Right lobe of liver (tissue), 6 donors: ENCODE data around the gene SIGMAR1. TPM values are rescaled to one million over a fixed set of nuclear protein-coding genes. Genes with fewer than 3 reads are reported as not detected.

Experiments used
- ATAC-seq, 4 donors: fragments of 200-7000 bp; cut with Tn5 transposase; one replicate each; pipeline ENCODE4 v1.9.1; 2020; ENCODE audit warnings: mild to moderate bottlenecking in 4 of 4, moderate library complexity in 4 of 4
- DNase-seq, 3 donors: peaks; one replicate each; pipeline ENCODE4 v3.0.0-alpha.2; 2020
- H3K27ac ChIP-seq, 3 donors: fragments of 200-600 bp; one replicate each; pipeline ENCODE4 v1.8.0; 2022
- H3K27me3 ChIP-seq, 2 donors: fragments of 200-600 bp; one replicate each; pipeline ENCODE4 v1.8.0; 2022
- H3K36me3 ChIP-seq, 4 donors: fragments of 200-600 bp; sonication (generic) in 1 of 4; one replicate each; pipeline versions ENCODE4 v1.5.1 to v1.8.0; 2017 to 2022; ENCODE audit warnings: control low read depth in 1 of 4
- H3K4me1 ChIP-seq, 4 donors: fragments of 200-600 bp; sonication (generic) in 1 of 4; one replicate each; pipeline versions ENCODE4 v1.5.1 to v1.8.0; 2017 to 2022; ENCODE audit warnings: control low read depth in 1 of 4
- H3K4me3 ChIP-seq, 3 donors: fragments of 200-600 bp; one replicate each; pipeline ENCODE4 v1.8.0; 2022
- H3K9me3 ChIP-seq, 4 donors: fragments of 200-600 bp; sonication (generic) in 1 of 4; one replicate each; pipeline versions ENCODE4 v1.5.1 to v1.8.0; 2017 to 2022; ENCODE audit warnings: control low read depth in 1 of 4
- POLR2A ChIP-seq: fragments of 450-650 bp; IDR thresholded peaks from one replicate; pipeline ENCODE4 v1.6.1; 2017; ENCODE audit warnings: antibody characterized with exemption, mild to moderate bottlenecking
- WGBS: methylation state at CpG from one replicate; pipeline ENCODE4 v1.1.6; 2018; ENCODE audit warnings: low coverage, low lambda C conversion rate; ENCODE audit not compliant: insufficient coverage; ENCODE audit errors: missing lambda C conversion rate; 5-methylcytosine and 5-hydroxymethylcytosine counted together
- intact Hi-C, 2 donors: fragments of 100-400 bp; cut with DNase I; formaldehyde crosslinking; loops; one replicate each; pipeline versions ENCODE4 v1.11.2 to v1.14.1; 2022
- total RNA-seq, 6 experiments: library from RNA; depleted of rRNA in 2 of 6; stranded (reverse); fragments of >200 nt in 2 of 6; fragmentation: NEBNext Ultra II Directional in 3 of 6; extraction: Animal tissue kit (Norgen Biotek cat#: 25700) in 3 of 6; gene quantifications; one replicate each; pipeline versions ENCODE4 v1.1.0 to v1.2.4, GENCODE V29; 2016 to 2023
- TF ChIP-seq, protein P1 (sequence below), 4 donors: fragments of 200-600 bp in 3 of 4; fragments of 450-650 bp in 1 of 4; IDR thresholded peaks; one replicate each; pipeline versions ENCODE4 v1.5.1 to v1.8.0; 2016 to 2022; ENCODE audit warnings: antibody characterized with exemption in 4 of 4, mild to moderate bottlenecking in 2 of 4
- donor health status: DM: no; HTN: yes; CAD: no.
- donor health status: DM: no; HTN: no; CAD: no.
- donor health status: DM: no; HTN: no; CAD: no.
- donor health status: DM: no; HTN: yes; CAD: no.
- donor health status: DM: no; HTN: yes; CAD: no.

The SIGMAR1 gene
- total RNA-seq, 6 experiments from 2014 or later = 69.3 to 237 (median 123) TPM

DNA sequence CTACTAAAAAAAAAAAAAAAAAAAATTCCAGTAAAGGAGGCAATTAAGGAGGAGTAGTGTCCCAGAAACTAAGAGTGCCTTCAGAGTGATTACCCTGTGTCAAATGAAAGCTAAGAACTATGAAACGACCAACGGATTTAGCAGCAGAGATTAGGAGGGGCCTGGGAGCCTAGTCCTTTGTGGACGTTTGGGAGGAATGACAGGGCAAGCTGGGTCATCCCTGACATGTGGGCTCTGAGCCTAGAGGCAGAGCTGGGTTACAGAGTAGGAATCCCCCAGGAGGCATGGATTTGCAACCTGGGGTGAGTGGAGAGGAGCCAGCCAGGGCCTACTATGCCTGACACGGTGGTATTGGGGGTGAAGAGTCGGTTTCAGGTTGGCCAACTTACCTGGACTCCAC is 4.4 kb downstream of the SIGMAR1 start:
- peaks cover 0 to 6% (median 0%) of the 10 kb centered on the region in 4 donors for H3K36me3 ChIP-seq
- no peaks in the 10 kb centered on the region for H3K9me3 ChIP-seq
- TF ChIP-seq POLR2A = no peak
- TF ChIP-seq, protein P1, sequence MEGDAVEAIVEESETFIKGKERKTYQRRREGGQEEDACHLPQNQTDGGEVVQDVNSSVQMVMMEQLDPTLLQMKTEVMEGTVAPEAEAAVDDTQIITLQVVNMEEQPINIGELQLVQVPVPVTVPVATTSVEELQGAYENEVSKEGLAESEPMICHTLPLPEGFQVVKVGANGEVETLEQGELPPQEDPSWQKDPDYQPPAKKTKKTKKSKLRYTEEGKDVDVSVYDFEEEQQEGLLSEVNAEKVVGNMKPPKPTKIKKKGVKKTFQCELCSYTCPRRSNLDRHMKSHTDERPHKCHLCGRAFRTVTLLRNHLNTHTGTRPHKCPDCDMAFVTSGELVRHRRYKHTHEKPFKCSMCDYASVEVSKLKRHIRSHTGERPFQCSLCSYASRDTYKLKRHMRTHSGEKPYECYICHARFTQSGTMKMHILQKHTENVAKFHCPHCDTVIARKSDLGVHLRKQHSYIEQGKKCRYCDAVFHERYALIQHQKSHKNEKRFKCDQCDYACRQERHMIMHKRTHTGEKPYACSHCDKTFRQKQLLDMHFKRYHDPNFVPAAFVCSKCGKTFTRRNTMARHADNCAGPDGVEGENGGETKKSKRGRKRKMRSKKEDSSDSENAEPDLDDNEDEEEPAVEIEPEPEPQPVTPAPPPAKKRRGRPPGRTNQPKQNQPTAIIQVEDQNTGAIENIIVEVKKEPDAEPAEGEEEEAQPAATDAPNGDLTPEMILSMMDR (IDR thresholded peaks at IDR 0.05) = no peak
- H3K27me3 ChIP-seq = no peaks in the 10 kb centered on the region
- no peak overlapping the region for H3K4me3 ChIP-seq
- intact Hi-C loops = no loop called here
- no peak for ATAC-seq
- 30% methylated on average over 5 of the region's 5 CpGs for WGBS
- DNase-seq = no peak
- H3K27ac ChIP-seq = no peak overlapping the region
- H3K4me1 ChIP-seq = peaks cover 0 to 56% (median 15%) of the 10 kb centered on the region in 4 donors

DNA sequence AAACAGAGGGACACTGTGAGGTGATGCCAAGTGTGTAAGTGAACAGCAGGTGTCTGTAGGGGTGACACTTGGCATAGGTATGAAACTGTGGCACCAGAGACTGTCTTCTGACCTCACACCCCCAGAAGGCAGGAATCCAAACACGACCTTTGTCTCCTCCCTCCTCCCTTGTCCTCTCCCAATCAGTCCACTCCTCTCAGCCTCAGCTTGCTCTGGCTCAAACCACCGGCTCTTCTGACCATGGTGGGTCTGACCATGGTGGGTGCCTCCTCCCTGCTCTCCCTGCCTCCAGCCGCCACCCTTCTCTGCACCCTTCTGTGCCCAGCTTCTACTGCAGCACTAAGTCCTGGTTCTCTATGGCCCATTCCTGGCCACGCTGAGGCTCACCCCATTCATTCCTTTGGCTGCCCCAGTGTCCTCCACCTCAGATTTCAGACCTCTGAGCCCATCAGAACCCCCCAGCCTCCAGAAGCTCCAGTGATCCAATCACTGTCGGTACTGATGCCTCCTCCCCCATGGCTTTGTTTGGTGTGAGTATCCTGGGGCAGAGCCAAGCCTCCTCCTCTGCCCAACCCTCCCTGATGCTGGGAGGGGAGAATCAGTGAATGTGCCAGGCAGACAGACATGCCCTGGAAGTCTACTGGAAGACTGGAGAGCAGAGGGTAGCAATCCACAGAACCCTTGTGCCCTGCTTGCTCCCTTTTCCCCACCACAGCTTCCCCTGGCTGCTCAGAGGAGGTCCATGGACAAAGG is 7.0 kb downstream of the SIGMAR1 start:
- DNase-seq (peak; percentile 61 to 91 (median 79)), ATAC-seq (peak; percentile 69 to 78 (median 76))
- H3K27me3 ChIP-seq = no peaks in the 10 kb centered on the region
- H3K4me3 ChIP-seq = peak overlapping the region; percentile 3 to 38 (median 35)
- intact Hi-C loops = no loop called here
- 10% methylated on average over 5 of the region's 5 CpGs for WGBS
- H3K36me3 ChIP-seq = peaks cover 0 to 6% (median 0%) of the 10 kb centered on the region in 4 donors
- peaks cover 0 to 41% (median 12%) of the 10 kb centered on the region in 4 donors for H3K4me1 ChIP-seq
- H3K9me3 ChIP-seq = no peaks in the 10 kb centered on the region
- H3K27ac ChIP-seq = peak overlapping the region; percentile 51 to 86 (median 83)
- TF ChIP-seq POLR2A = peak; percentile 17
- TF ChIP-seq, protein P1 (IDR thresholded peaks at IDR 0.05) = no peak

DNA sequence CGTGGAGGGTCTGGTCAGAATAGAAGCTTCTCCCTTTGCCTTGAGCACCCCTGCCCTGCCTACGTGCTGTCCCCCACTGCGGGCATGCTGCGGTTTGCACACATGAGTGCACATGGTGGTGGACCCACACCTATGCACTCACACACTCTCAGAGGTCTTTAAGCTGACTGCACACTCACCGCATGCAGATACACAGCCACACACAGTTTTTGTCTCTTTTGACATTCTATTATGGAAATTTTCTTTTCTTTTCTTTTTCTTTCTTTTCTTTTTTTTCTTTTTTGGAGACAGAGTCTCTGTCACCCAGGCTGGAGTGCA is 8.1 kb downstream of the SIGMAR1 start:
- TF ChIP-seq POLR2A = no peak
- TF ChIP-seq, protein P1 (IDR thresholded peaks at IDR 0.05) = no peak
- ATAC-seq (no peak), DNase-seq (no peak)
- no peaks in the 10 kb centered on the region for H3K27me3 ChIP-seq
- 45% methylated on average over 2 of the region's 5 CpGs for WGBS
- intact Hi-C loops = no loop called here
- peak overlapping the region in 2 of 3 donors; percentile 34 to 49 for H3K4me3 ChIP-seq
- H3K9me3 ChIP-seq = no peaks in the 10 kb centered on the region
- peaks cover 0 to 36% (median 11%) of the 10 kb centered on the region in 4 donors for H3K4me1 ChIP-seq
- no peaks in the 10 kb centered on the region for H3K36me3 ChIP-seq
- H3K27ac ChIP-seq = peak overlapping the region in 1 of 3 donors; percentile 83

DNA sequence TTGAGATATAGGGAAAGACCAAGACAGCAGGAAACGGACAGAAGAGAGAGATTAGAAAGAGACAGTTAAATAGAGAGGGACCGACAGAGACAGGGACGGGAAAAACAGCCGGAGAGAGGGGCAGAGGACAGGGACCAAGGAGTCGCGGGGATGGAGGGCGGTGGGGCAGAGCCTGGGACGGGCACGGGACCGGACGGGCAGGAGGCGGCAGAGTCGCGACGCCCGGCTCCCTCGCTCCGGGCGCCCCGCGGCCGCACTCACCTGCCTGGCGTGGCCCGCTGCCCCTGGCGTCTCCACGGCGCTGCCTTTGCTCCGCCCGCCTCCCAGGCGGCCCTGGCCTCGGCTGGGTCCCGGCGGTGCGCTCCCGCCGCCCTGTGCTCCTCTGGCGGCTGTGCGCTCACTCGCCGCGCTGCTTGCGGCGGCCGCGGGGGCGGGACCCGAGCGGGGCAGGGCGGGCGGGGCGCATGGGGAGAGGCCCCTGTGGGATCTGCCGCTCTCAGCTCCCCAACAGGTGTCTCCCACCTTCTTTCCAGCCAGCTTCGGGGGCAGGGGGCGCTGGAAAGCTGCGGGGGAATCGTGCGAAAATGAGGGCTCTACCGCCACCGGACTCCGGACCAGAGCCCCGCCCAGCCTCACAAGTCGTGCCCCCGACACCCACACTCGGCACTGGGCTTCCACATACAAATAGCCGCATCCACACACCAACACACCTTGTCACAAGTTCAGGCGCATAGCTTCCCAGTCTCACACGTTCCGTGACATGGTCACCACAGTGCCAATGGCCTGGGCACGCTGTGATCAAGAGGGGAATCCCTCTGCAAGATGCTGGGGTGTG is 8.7 kb downstream of the SIGMAR1 start, which contains the start of gene ARID3C:
ARID3C (minus strand) TSS at position 411 of the 835 bp plus-strand sequence. CDS start 1,052 bp downstream, outside the sequence.
- H3K9me3 ChIP-seq = no peaks in the 10 kb centered on the region
- ATAC-seq (peak; percentile 62 to 77 (median 72)), DNase-seq (peak; percentile 68 to 72 (median 68))
- peaks cover 0 to 36% (median 9%) of the 10 kb centered on the region in 4 donors for H3K4me1 ChIP-seq
- no peak for TF ChIP-seq POLR2A
- TF ChIP-seq, protein P1 (IDR thresholded peaks at IDR 0.05) = no peak
- peak within 1 kb of the TSS; percentile 34 to 50 (median 49) for H3K4me3 ChIP-seq
- WGBS = 7% methylated on average over 10 of the region's 69 CpGs
- H3K27me3 ChIP-seq = no peaks in the 10 kb centered on the region
- intact Hi-C loops = no loop called here
- H3K27ac ChIP-seq = peak within 1 kb of the TSS in 1 of 3 donors; percentile 83
- no peaks in the 10 kb centered on the region for H3K36me3 ChIP-seq
